SU-DHL-6 (cell line): Measurements from ENCODE around the gene JAK3.
A peak's percentile ranks its signal among the peaks of the same experiment; 100 is the strongest.

Source experiments
- H2AFZ ChIP-seq: fragments of 200-600 bp; sonication (generic); 2 replicates; pipeline ENCODE4 v1.6.1; 2014; ENCODE audit warnings: low read depth, mild to moderate bottlenecking, moderate library complexity, mixed read lengths, antibody characterized with exemption, low read length; ENCODE audit not compliant: severe bottlenecking
- H3F3A ChIP-seq: fragments of 200-600 bp; shearing (Covaris generic); 2 replicates; pipeline ENCODE4 v1.6.0; 2016; ENCODE audit warnings: antibody characterized with exemption, mild to moderate bottlenecking; ENCODE audit not compliant: insufficient read depth
- H3K27ac ChIP-seq: fragments of 200-600 bp; sonication (generic); 2 replicates; pipeline ENCODE4 v1.5.1; 2016; ENCODE audit warnings: low read depth, mild to moderate bottlenecking, low read length, moderate library complexity, mixed read lengths
- H3K27me3 ChIP-seq: fragments of 200-600 bp; sonication (generic), shearing (Covaris generic); 2 replicates; pipeline ENCODE4 v1.6.0; 2014; ENCODE audit warnings: mild to moderate bottlenecking, low read length
- H3K36me3 ChIP-seq: fragments of 200-600 bp; sonication (generic); 2 replicates; pipeline ENCODE4 v1.6.1; 2014; ENCODE audit warnings: mild to moderate bottlenecking, low read length, mixed read lengths
- H3K4me2 ChIP-seq: fragments of 300-600, 200-600 bp; shearing (Covaris generic), sonication (generic); 2 replicates; pipeline ENCODE4 v1.6.0; 2014; ENCODE audit warnings: low read length, low read depth, mild to moderate bottlenecking; ENCODE audit not compliant: poor library complexity, severe bottlenecking
- H3K4me3 ChIP-seq: fragments of 200-600 bp; sonication (generic); 2 replicates; pipeline ENCODE4 v1.5.1; 2014; ENCODE audit warnings: antibody characterized with exemption, low read length, mild to moderate bottlenecking, mixed read lengths; ENCODE audit not compliant: insufficient read depth, poor library complexity, severe bottlenecking
- H3K79me2 ChIP-seq: fragments of 200-600 bp; sonication (generic); 2 replicates; pipeline ENCODE4 v1.6.1; 2014; ENCODE audit warnings: mild to moderate bottlenecking, low read length, moderate library complexity; ENCODE audit not compliant: insufficient read depth
- H3K9ac ChIP-seq: fragments of 200-600 bp; sonication (generic); 2 replicates; pipeline ENCODE4 v1.7.0; 2014; ENCODE audit warnings: mild to moderate bottlenecking, low read length
- H3K9me2 ChIP-seq: fragments of 200-600 bp; sonication (generic); replicated peaks from 2 replicates; pipeline ENCODE4 v1.6.1; 2014; ENCODE audit warnings: low read length; ENCODE audit not compliant: insufficient read depth
- H3K9me3 ChIP-seq: fragments of 200-600 bp; sonication (generic); 2 replicates; pipeline ENCODE4 v1.6.1; 2014; ENCODE audit warnings: low read length, mixed read lengths; ENCODE audit not compliant: insufficient read depth
- H4K20me1 ChIP-seq: fragments of 200-600 bp; sonication (generic); 2 replicates; pipeline ENCODE4 v1.6.1; 2014; ENCODE audit warnings: low read depth, mild to moderate bottlenecking, antibody characterized with exemption, low read length, moderate library complexity, mixed read lengths
- CTCF ChIP-seq: fragments of 200-600 bp; sonication (generic); IDR thresholded peaks from one replicate; pipeline ENCODE4 v1.5.1; 2017; ENCODE audit warnings: antibody characterized with exemption, mild to moderate bottlenecking, low read length, moderate library complexity; ENCODE audit not compliant: insufficient read depth, poor library complexity, severe bottlenecking
- EZH2phosphoT487 ChIP-seq: fragments of 200-600 bp; sonication (generic), shearing (Covaris generic); conservative IDR thresholded peaks from 2 replicates; pipeline ENCODE4 v1.6.1; 2018; ENCODE audit warnings: mild to moderate bottlenecking, antibody characterized with exemption, low read length, moderate library complexity, mixed read lengths

The JAK3 gene

GRCh38 chr19:17847538-17848366, at the start of gene JAK3:
Gene JAK3 (minus strand): TSS chr19:17847982. CDS start chr19:17844417, 3,565 bp downstream.
- H3K4me3 ChIP-seq = peak within 1 kb of the TSS; percentile 21
- H3K79me2 ChIP-seq = no peaks in the 10 kb centered on the region
- H3K4me2 ChIP-seq = peak within 1 kb of the TSS; percentile 56
- no peaks in the 10 kb centered on the region for H4K20me1 ChIP-seq
- no peaks in the 10 kb centered on the region for H3K9me2 ChIP-seq
- no peak for TF ChIP-seq EZH2phosphoT487
- TF ChIP-seq CTCF = no peak
- H3K36me3 ChIP-seq = no peaks in the 10 kb centered on the region
- H3K9ac ChIP-seq = peak within 1 kb of the TSS; percentile 48
- no peaks in the 10 kb centered on the region for H3F3A ChIP-seq
- no peaks in the 10 kb centered on the region for H3K27me3 ChIP-seq
- no peak within 1 kb of the TSS for H3K27ac ChIP-seq
- H3K9me3 ChIP-seq = no peaks in the 10 kb centered on the region
- H2AFZ ChIP-seq = peak within 1 kb of the TSS; percentile 61

GRCh38 chr19:17893766-17894165, 46.0 kb upstream of the JAK3 start:
- Histone ChIP-seq H3K9me3 (no peaks in the 10 kb centered on the region), H3K9ac (no peak overlapping the region), H3K27ac (no peak overlapping the region), H3F3A (no peaks in the 10 kb centered on the region), H3K79me2 (no peaks in the 10 kb centered on the region), H3K4me3 (no peak overlapping the region), H3K4me2 (no peak overlapping the region), H2AFZ (no peak overlapping the region), H3K27me3 (no peaks in the 10 kb centered on the region), H4K20me1 (no peaks in the 10 kb centered on the region), H3K36me3 (no peaks in the 10 kb centered on the region), H3K9me2 (no peaks in the 10 kb centered on the region)
- no peak for TF ChIP-seq EZH2phosphoT487
- TF ChIP-seq CTCF = no peak

GRCh38 chr19:17889609-17890214, 41.9 kb upstream of the JAK3 start:
- peaks cover 6% of the 10 kb centered on the region; the same call in 1 of the 2 replicates for H3F3A ChIP-seq
- no peaks in the 10 kb centered on the region for H4K20me1 ChIP-seq
- no peaks in the 10 kb centered on the region for H3K9me2 ChIP-seq
- no peak overlapping the region for H3K9ac ChIP-seq
- H3K9me3 ChIP-seq = no peaks in the 10 kb centered on the region
- H3K27ac ChIP-seq = no peak overlapping the region
- H3K27me3 ChIP-seq = no peaks in the 10 kb centered on the region
- H3K36me3 ChIP-seq = no peaks in the 10 kb centered on the region
- no peak overlapping the region for H3K4me2 ChIP-seq
- TF ChIP-seq EZH2phosphoT487 (no peak), CTCF (no peak)
- no peaks in the 10 kb centered on the region for H3K79me2 ChIP-seq
- no peak overlapping the region for H2AFZ ChIP-seq
- no peak overlapping the region for H3K4me3 ChIP-seq
